ENCODE results near the gene KCNAB1. TPM values are rescaled to one million over a fixed set of nuclear protein-coding genes. Genes with fewer than 3 reads are reported as not detected.
A peak's percentile ranks its signal among the peaks of the same experiment; 100 is the strongest.

Gene KCNAB1
- total RNA-seq, 4 donors from 2014 or later: 4.2 to 11.4 (median 7.8) TPM

DNA sequence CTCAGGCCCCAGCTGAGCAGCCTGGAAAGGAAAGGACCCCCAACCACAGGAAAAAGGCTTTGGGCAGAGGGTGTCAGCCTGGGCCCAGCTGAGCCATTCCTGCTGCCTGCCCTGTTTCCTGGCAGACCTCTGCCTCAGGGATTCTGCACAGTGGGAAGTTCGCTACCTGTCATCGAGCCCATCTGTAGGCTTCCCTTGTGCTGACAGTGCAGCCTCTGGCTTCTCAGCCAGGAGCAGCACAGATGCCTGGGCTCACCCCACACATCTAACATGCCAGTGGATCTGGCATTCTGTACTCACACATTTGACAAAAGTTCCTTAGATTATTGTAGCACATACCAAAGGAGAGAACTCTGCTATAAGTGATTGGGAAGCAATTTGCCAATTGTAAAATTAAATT lies 232.3 kb downstream of the KCNAB1 start:
- no peaks in the 10 kb centered on the region for H3K27me3 ChIP-seq
- 96 to 100% methylated on average over 2 of the region's 2 CpGs for WGBS, 2 donors
- H3K4me1 ChIP-seq: peaks cover 0 to 17% (median 0%) of the 10 kb centered on the region in 4 donors
- no peaks in the 10 kb centered on the region for H3K36me3 ChIP-seq
- H3K4me3 ChIP-seq: no peak overlapping the region
- DNase-seq (ENCODE audit: low spot score in 2 of 2): no peak
- H3K27ac ChIP-seq: no peak overlapping the region
- TF ChIP-seq, protein P1, sequence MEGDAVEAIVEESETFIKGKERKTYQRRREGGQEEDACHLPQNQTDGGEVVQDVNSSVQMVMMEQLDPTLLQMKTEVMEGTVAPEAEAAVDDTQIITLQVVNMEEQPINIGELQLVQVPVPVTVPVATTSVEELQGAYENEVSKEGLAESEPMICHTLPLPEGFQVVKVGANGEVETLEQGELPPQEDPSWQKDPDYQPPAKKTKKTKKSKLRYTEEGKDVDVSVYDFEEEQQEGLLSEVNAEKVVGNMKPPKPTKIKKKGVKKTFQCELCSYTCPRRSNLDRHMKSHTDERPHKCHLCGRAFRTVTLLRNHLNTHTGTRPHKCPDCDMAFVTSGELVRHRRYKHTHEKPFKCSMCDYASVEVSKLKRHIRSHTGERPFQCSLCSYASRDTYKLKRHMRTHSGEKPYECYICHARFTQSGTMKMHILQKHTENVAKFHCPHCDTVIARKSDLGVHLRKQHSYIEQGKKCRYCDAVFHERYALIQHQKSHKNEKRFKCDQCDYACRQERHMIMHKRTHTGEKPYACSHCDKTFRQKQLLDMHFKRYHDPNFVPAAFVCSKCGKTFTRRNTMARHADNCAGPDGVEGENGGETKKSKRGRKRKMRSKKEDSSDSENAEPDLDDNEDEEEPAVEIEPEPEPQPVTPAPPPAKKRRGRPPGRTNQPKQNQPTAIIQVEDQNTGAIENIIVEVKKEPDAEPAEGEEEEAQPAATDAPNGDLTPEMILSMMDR (IDR thresholded peaks at IDR 0.05): no peak
- no peak for TF ChIP-seq EP300 (IDR thresholded peaks at IDR 0.05)
- TF ChIP-seq POLR2A (IDR thresholded peaks at IDR 0.05): no peak
- no peaks in the 10 kb centered on the region for H3K9me3 ChIP-seq

DNA sequence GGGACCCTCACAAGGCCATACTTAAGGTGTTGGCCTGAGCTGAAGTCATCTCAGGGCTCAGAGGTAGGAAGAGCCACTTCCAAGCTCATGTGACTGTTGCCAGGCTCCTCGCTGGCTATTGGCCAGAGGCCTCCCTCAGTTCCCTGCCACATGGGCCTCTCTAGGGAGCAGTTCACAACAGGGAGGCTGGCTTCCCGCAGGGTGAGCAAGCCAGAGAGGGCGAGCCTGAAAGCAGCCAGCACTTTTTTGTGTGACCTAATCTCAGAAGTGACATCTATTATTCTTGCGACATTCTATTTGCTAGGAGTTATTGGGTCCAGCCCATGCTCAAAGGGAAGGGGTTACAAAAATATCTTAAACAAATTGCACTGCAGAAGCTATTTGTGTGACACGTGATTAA lies 233.2 kb downstream of the KCNAB1 start:
- Histone ChIP-seq H3K4me1 (peaks cover 0 to 17% (median 0%) of the 10 kb centered on the region in 4 donors), H3K36me3 (no peaks in the 10 kb centered on the region), H3K27ac (no peak overlapping the region), H3K27me3 (no peaks in the 10 kb centered on the region), H3K9me3 (no peaks in the 10 kb centered on the region), H3K4me3 (no peak overlapping the region)
- 85 to 90% methylated on average over 5 of the region's 5 CpGs for WGBS, 2 donors
- DNase-seq (ENCODE audit: low spot score in 2 of 2): no peak
- TF ChIP-seq, protein P1 (IDR thresholded peaks at IDR 0.05): no peak
- TF ChIP-seq EP300 (IDR thresholded peaks at IDR 0.05): no peak
- TF ChIP-seq POLR2A (IDR thresholded peaks at IDR 0.05): no peak

DNA sequence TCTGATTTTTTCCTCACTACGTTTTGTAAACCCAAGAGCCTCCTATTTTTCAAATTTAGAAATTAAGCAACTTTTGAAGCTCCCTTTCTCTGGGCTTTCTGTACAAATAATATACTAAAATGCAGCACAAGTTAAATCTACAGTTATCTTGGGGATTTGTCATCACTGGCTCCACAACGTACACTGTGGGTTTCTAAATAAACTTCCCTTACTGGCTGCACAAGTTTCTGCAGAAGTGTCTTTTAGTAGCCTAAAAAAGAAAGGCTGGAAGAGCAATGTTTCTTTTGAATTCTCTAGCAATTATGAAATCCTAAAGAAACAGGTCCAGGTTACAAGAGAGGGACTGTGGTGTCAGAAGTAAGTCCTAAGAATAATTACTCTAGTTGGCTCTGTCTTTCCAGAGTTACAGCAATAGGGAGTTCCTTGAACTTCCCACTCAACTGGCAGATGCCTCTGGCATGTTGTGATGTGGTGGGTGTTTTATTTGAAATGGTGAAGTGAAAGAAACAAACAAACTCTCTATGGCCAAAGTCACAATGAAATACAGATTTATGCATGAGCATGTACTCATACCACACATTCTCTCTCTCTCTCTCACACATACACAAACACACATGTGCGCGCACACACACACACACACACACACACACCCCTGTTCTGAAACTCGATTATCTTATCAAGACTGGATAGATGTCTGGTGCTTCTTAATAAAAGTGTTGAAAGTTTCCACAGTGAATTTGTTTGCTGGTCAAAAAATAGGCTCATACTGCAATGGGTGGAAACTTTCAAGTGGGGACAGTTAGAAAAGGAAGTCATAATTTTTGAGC lies 236.4 kb downstream of the KCNAB1 start:
- H3K4me1 ChIP-seq: peaks cover 0 to 14% (median 0%) of the 10 kb centered on the region in 4 donors
- H3K27me3 ChIP-seq: no peaks in the 10 kb centered on the region
- no peak for TF ChIP-seq POLR2A (IDR thresholded peaks at IDR 0.05)
- TF ChIP-seq, protein P1 (IDR thresholded peaks at IDR 0.05): no peak
- TF ChIP-seq EP300 (IDR thresholded peaks at IDR 0.05): no peak
- 41 to 48% methylated on average over 5 of the region's 5 CpGs for whole genome bisulfite sequencing, 2 donors
- H3K4me3 ChIP-seq: no peak overlapping the region
- no peaks in the 10 kb centered on the region for H3K36me3 ChIP-seq
- DNase-seq (ENCODE audit: low spot score in 2 of 2): no peak
- peak overlapping the region in 1 of 4 donors; percentile 13 for H3K27ac ChIP-seq
- no peaks in the 10 kb centered on the region for H3K9me3 ChIP-seq

DNA sequence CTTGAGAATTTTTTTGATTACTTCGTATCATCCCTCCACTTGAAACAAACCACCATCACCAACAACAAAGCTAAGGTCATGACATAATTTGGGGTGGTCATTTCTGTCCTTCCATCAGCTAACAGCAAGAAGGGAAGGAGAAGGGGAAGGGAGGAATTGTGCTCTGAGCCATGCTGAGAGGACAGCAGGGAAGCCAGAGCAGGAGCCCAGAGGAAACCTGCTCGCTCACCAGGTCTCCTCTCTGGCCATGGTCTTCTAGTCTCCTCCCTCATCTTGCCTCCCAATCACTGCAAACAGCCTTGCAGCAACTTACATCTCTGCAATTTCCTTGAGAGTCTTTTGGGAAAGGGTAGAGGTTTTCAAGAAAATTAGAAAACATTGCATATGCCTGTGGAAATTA lies 237.9 kb downstream of the KCNAB1 start:
- H3K27me3 ChIP-seq: no peaks in the 10 kb centered on the region
- H3K4me1 ChIP-seq: peaks cover 0 to 14% (median 0%) of the 10 kb centered on the region in 4 donors
- no peak overlapping the region for H3K27ac ChIP-seq
- H3K36me3 ChIP-seq: no peaks in the 10 kb centered on the region
- no peak for DNase-seq (ENCODE audit: low spot score in 2 of 2)
- 85 to 88% methylated on average over 2 of the region's 2 CpGs for WGBS, 2 donors
- no peaks in the 10 kb centered on the region for H3K9me3 ChIP-seq
- TF ChIP-seq, protein P1 (IDR thresholded peaks at IDR 0.05): no peak
- no peak for TF ChIP-seq EP300 (IDR thresholded peaks at IDR 0.05)
- no peak for TF ChIP-seq POLR2A (IDR thresholded peaks at IDR 0.05)
- H3K4me3 ChIP-seq: no peak overlapping the region

DNA sequence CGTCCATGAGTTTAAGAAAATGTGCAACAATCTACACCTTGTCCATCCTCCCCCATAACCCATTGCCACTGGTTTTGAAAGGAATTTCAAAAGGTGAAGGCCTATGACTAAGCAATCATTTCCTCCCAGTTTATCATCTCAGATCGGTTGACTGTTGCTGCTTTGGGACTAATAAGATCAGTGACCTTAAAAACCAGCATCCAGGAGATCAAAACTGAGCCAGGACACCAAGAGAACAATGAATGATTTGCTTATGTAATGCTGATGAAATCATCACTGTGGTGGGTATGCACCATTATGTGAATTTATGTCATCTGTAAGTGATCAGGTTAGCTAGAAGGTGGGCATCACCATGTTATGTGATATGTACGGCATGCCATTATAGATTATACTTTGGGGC lies 239.0 kb downstream of the KCNAB1 start:
- TF ChIP-seq EP300 (IDR thresholded peaks at IDR 0.05) (no peak), POLR2A (IDR thresholded peaks at IDR 0.05) (no peak)
- TF ChIP-seq, protein P1 (IDR thresholded peaks at IDR 0.05): no peak
- Histone ChIP-seq H3K27me3 (no peaks in the 10 kb centered on the region), H3K4me3 (no peak overlapping the region), H3K27ac (no peak overlapping the region), H3K36me3 (no peaks in the 10 kb centered on the region), H3K4me1 (peaks cover 0 to 14% (median 0%) of the 10 kb centered on the region in 4 donors), H3K9me3 (no peaks in the 10 kb centered on the region)
- no peak for DNase-seq (ENCODE audit: low spot score in 2 of 2)
- WGBS, 2 donors: 62 to 66% methylated on average over 3 of the region's 3 CpGs

Measured in tibial nerve (tissue), 4 donors.